ENCODE data around the gene BCAS3.

Gene BCAS3

DNA sequence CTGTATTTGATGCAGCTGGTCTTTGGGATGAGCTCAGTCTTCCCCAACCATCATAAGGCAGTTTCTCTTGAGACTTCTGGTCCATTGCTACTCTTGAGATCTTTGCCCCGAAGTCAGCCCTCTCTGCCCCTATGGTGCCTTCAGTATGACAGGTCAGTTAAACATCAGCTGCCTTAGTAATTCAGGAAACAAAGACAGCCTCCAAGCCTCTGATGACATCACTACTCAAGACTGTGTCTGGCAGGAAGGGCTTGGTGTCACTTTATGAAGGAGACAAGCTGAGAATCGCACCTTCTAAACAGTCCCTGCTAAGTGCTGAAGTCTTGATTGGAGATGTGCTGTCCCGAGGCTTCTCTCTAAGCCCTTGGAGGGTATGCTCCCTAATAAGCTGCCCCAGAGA lies 617.1 kb downstream of the BCAS3 start:
- Histone ChIP-seq H3K27me3 (ENCODE audit: insufficient read depth, low read depth) (no peaks in the 10 kb centered on the region), H3K79me2 (ENCODE audit: insufficient read depth, low read depth) (no peaks in the 10 kb centered on the region), H4K20me1 (ENCODE audit: insufficient read depth) (no peaks in the 10 kb centered on the region), H3K4me1 (ENCODE audit: low read depth, poor library complexity, severe bottlenecking) (peaks cover 25% of the 10 kb centered on the region), H2AFZ (ENCODE audit: low read depth) (no peak overlapping the region), H3K36me3 (ENCODE audit: insufficient read depth) (no peaks in the 10 kb centered on the region), H3K27ac (no peak overlapping the region), H3K4me3 (IDR thresholded peaks at IDR 0.05; ENCODE audit: insufficient read depth, low read depth, low read length) (no peak overlapping the region), H3K9ac (no peak overlapping the region), H3K4me2 (no peak overlapping the region)
- TF ChIP-seq CTCF (conservative IDR thresholded peaks at IDR 0.05; ENCODE audit: low read depth, low read length), result no peak

DNA sequence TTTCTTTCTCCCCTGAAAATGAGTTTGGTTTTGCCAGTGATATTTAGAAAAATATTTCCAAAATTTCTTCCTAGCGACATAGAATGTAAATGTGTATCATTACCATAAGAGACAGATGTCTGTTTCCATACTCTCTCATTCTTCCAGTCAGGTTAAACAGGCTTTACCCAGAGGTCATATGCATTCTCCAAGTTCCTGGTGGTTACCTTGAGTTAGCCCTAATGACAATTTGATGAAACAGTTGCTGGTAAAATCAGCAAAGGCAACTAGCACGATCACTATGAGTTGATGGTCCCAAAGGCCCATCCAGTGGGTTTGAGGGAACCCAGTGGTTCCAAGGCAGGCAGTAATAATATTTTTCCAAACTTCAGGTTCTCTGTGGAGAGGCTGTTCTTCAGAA lies 618.4 kb downstream of the BCAS3 start:
- H4K20me1 ChIP-seq (ENCODE audit: insufficient read depth), result no peaks in the 10 kb centered on the region
- peaks cover 14% of the 10 kb centered on the region for H3K4me1 ChIP-seq (ENCODE audit: low read depth, poor library complexity, severe bottlenecking)
- H3K36me3 ChIP-seq (ENCODE audit: insufficient read depth), result no peaks in the 10 kb centered on the region
- no peak overlapping the region for H3K9ac ChIP-seq
- no peak for TF ChIP-seq CTCF (conservative IDR thresholded peaks at IDR 0.05; ENCODE audit: low read depth, low read length)
- H2AFZ ChIP-seq (ENCODE audit: low read depth), result no peak overlapping the region
- no peak overlapping the region for H3K4me2 ChIP-seq
- no peaks in the 10 kb centered on the region for H3K79me2 ChIP-seq (ENCODE audit: insufficient read depth, low read depth)
- no peak overlapping the region for H3K27ac ChIP-seq
- H3K4me3 ChIP-seq (IDR thresholded peaks at IDR 0.05; ENCODE audit: insufficient read depth, low read depth, low read length), result no peak overlapping the region
- no peaks in the 10 kb centered on the region for H3K27me3 ChIP-seq (ENCODE audit: insufficient read depth, low read depth)

GRCh38 chr17:61299517-61300513 lies 622.2 kb downstream of the BCAS3 start:
- Histone ChIP-seq H4K20me1 (ENCODE audit: insufficient read depth) (no peaks in the 10 kb centered on the region), H3K79me2 (ENCODE audit: insufficient read depth, low read depth) (no peaks in the 10 kb centered on the region), H3K4me2 (no peak overlapping the region), H3K27me3 (ENCODE audit: insufficient read depth, low read depth) (no peaks in the 10 kb centered on the region), H3K9ac (no peak overlapping the region), H3K4me3 (IDR thresholded peaks at IDR 0.05; ENCODE audit: insufficient read depth, low read depth, low read length) (no peak overlapping the region), H3K36me3 (ENCODE audit: insufficient read depth) (no peaks in the 10 kb centered on the region), H2AFZ (ENCODE audit: low read depth) (no peak overlapping the region), H3K4me1 (ENCODE audit: low read depth, poor library complexity, severe bottlenecking) (no peaks in the 10 kb centered on the region), H3K27ac (no peak overlapping the region)
- no peak for TF ChIP-seq CTCF (conservative IDR thresholded peaks at IDR 0.05; ENCODE audit: low read depth, low read length)

DNA sequence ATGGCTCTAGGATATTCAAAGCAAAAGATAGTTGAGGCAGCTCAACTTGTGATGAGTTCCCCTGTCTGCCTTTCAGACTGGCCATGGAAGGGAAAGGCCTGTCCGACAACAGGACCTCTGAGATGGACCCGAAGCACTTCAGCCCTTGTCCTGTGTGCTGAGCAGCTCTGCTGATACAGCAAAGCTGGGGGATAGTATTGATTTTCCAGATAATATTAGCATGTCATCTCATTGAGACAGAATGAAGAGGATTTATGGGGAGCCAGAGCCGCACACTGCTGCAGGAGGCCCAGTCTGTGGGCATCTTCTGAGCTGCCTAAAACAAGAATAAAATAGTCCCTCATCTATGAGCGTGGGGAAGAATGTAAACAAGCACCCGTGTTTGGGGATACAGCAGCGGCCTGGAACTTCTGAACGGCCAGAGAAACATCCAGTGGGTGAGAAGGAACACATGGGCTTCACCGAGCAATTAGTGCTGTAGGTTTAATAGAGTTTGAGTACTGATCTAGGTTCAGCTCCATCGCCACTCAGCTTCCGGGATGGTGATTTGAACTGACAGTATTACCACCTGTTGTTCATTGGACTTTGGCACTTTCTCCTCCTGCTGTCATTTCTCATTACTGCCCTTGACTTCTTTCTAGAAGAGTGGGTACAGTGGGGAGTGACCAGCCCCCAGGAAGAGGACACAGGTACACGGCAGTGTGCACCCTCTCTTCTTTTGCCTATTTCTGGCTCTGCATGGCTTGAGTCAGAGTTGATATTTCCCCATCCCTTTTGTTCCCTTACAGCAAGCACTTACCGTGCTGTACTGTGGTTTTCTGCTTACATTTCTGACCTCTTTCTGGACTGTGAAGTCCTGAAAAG lies 625.5 kb downstream of the BCAS3 start:
- H2AFZ ChIP-seq (ENCODE audit: low read depth), result no peak overlapping the region
- H4K20me1 ChIP-seq (ENCODE audit: insufficient read depth), result no peaks in the 10 kb centered on the region
- H3K4me3 ChIP-seq (IDR thresholded peaks at IDR 0.05; ENCODE audit: insufficient read depth, low read depth, low read length), result no peak overlapping the region
- H3K79me2 ChIP-seq (ENCODE audit: insufficient read depth, low read depth), result no peaks in the 10 kb centered on the region
- no peaks in the 10 kb centered on the region for H3K36me3 ChIP-seq (ENCODE audit: insufficient read depth)
- no peak overlapping the region for H3K27ac ChIP-seq
- H3K9ac ChIP-seq, result no peak overlapping the region
- H3K27me3 ChIP-seq (ENCODE audit: insufficient read depth, low read depth), result no peaks in the 10 kb centered on the region
- no peak overlapping the region for H3K4me2 ChIP-seq
- no peak for TF ChIP-seq CTCF (conservative IDR thresholded peaks at IDR 0.05; ENCODE audit: low read depth, low read length)
- no peaks in the 10 kb centered on the region for H3K4me1 ChIP-seq (ENCODE audit: low read depth, poor library complexity, severe bottlenecking)

Data from KMS-11 (cell line).